Endodermal cell (in vitro differentiated cells): ENCODE data around the gene ITIH5. TPM values are rescaled to one million over a fixed set of nuclear protein-coding genes. Genes with fewer than 3 reads are reported as not detected.
A peak's percentile ranks its signal among the peaks of the same experiment; 100 is the strongest.

Experiments used
- DNase-seq: peaks from one replicate; pipeline ENCODE4 v3.0.0-alpha.2; 2017
- H3K27ac ChIP-seq: 2 replicates; pipeline ENCODE4 v1.5.1; 2013; ENCODE audit warnings: mild to moderate bottlenecking, low read depth, low read length, moderate library complexity
- H3K27me3 ChIP-seq: 2 replicates; pipeline ENCODE4 v1.6.1; 2013; ENCODE audit warnings: mild to moderate bottlenecking, low read length, moderate library complexity; ENCODE audit not compliant: insufficient read depth, control insufficient read depth, poor library complexity, severe bottlenecking
- H3K36me3 ChIP-seq: 2 replicates; pipeline ENCODE4 v1.7.0; 2013; ENCODE audit warnings: mild to moderate bottlenecking, low read length, moderate library complexity; ENCODE audit not compliant: control insufficient read depth, insufficient read depth
- H3K4me1 ChIP-seq: one replicate; pipeline ENCODE4 v1.7.0; 2013; ENCODE audit warnings: low read length; ENCODE audit not compliant: control insufficient read depth, insufficient read depth
- H3K4me3 ChIP-seq: 2 replicates; pipeline ENCODE4 v1.5.1; 2013; ENCODE audit warnings: mild to moderate bottlenecking, low read length, moderate library complexity
- H3K9ac ChIP-seq: 2 replicates; pipeline ENCODE4 v1.6.1; 2013; ENCODE audit warnings: mild to moderate bottlenecking, low read length, moderate library complexity; ENCODE audit not compliant: poor library complexity, severe bottlenecking; ENCODE audit errors: extremely low read depth
- H3K9me3 ChIP-seq: 2 replicates; pipeline ENCODE4 v1.6.1; 2013; ENCODE audit warnings: mild to moderate bottlenecking, low read length, moderate library complexity; ENCODE audit not compliant: control insufficient read depth
- H3K27ac Mint-ChIP-seq: 2 replicates; pipeline ENCODE4 v1.8.0; 2020; ENCODE audit warnings: mixed read lengths
- H3K27me3 Mint-ChIP-seq: 2 replicates; pipeline ENCODE4 v1.8.0; 2021; ENCODE audit warnings: mild to moderate bottlenecking, mixed read lengths; ENCODE audit not compliant: insufficient read depth
- H3K36me3 Mint-ChIP-seq: 2 replicates; pipeline ENCODE4 v1.8.0; 2020; ENCODE audit warnings: low read depth, mixed read lengths
- H3K4me1 Mint-ChIP-seq: 2 replicates; pipeline ENCODE4 v1.8.0; 2020; ENCODE audit warnings: mixed read lengths
- H3K4me3 Mint-ChIP-seq: 2 replicates; pipeline ENCODE4 v1.8.0; 2020; ENCODE audit warnings: mild to moderate bottlenecking, moderate library complexity, mixed read lengths
- H3K9me3 Mint-ChIP-seq: 2 replicates; pipeline ENCODE4 v1.8.0; 2020; ENCODE audit warnings: mild to moderate bottlenecking, mixed read lengths
- CTCF ChIP-seq: fragments of 200-600 bp; sonication (generic); conservative IDR thresholded peaks from 2 replicates; pipeline ENCODE4 v1.5.0; 2021; ENCODE audit warnings: antibody characterized with exemption, mild to moderate bottlenecking
- WGBS, 2 experiments: methylation state at CpG; one replicate each; pipeline versions ENCODE4 v1.1.5 to v1.1.7; 2013; ENCODE audit warnings: missing lambda C conversion rate in 2 of 2, mixed read lengths in 1 of 2; ENCODE audit not compliant: insufficient coverage in 1 of 2, insufficient read length in 1 of 2; 5-methylcytosine and 5-hydroxymethylcytosine counted together
- total RNA-seq, 2 donors: library from RNA; stranded (reverse); fragmentation: NEBNext Ultra II Directional in 1 of 2; extraction: Animal tissue kit (Norgen Biotek cat#: 25700) in 1 of 2; gene quantifications; 2 replicates in 1 of 2; 3 replicates in 1 of 2; pipeline ENCODE4 v1.2.1, GENCODE V29; 2021

Gene ITIH5
- total RNA-seq, 2 donors from 2014 or later, result 2.9 to 5.3 TPM

GRCh38 chr10:7580520-7580919, 86.2 kb downstream of the ITIH5 start:
- H3K27ac Mint-ChIP-seq, result no peak overlapping the region
- DNase-seq, result peak; percentile 63
- no peaks in the 10 kb centered on the region for H3K27me3 ChIP-seq

GRCh38 chr10:7579681-7580080, 87.1 kb downstream of the ITIH5 start:
- H3K36me3 Mint-ChIP-seq, result no peaks in the 10 kb centered on the region
- no peak for TF ChIP-seq CTCF

More at GRCh38 chr10:7580520-7580919, 86.2 kb downstream of the ITIH5 start:
- Mint-ChIP-seq H3K36me3 (no peaks in the 10 kb centered on the region), H3K4me1 (peaks cover 7% of the 10 kb centered on the region), H3K4me3 (no peak overlapping the region), H3K9me3 (no peaks in the 10 kb centered on the region), H3K27me3 (no peaks in the 10 kb centered on the region)
- H3K9ac ChIP-seq, result no peak overlapping the region
- no peak overlapping the region for H3K4me3 ChIP-seq
- no peak overlapping the region for H3K27ac ChIP-seq
- no peaks in the 10 kb centered on the region for H3K4me1 ChIP-seq
- TF ChIP-seq CTCF, result no peak
- 79 to 87% methylated on average over 3 to 5 of the region's 5 CpGs for WGBS, 2 experiments
- H3K36me3 ChIP-seq, result no peaks in the 10 kb centered on the region
- H3K9me3 ChIP-seq, result no peaks in the 10 kb centered on the region

GRCh38 chr10:7577579-7577978, 89.2 kb downstream of the ITIH5 start:
- H3K4me3 ChIP-seq, result no peak overlapping the region
- H3K36me3 ChIP-seq, result no peaks in the 10 kb centered on the region
- no peak for TF ChIP-seq CTCF
- H3K4me1 ChIP-seq, result no peaks in the 10 kb centered on the region
- DNase-seq, result no peak
- 94 to 96% methylated on average over 3 to 5 of the region's 5 CpGs for WGBS, 2 experiments
- no peaks in the 10 kb centered on the region for H3K27me3 ChIP-seq
- Mint-ChIP-seq H3K27ac (no peak overlapping the region), H3K4me1 (peaks cover 4% of the 10 kb centered on the region), H3K4me3 (no peak overlapping the region), H3K36me3 (no peaks in the 10 kb centered on the region), H3K27me3 (no peaks in the 10 kb centered on the region), H3K9me3 (no peaks in the 10 kb centered on the region)
- no peak overlapping the region for H3K9ac ChIP-seq
- H3K27ac ChIP-seq, result no peak overlapping the region
- no peaks in the 10 kb centered on the region for H3K9me3 ChIP-seq

More at GRCh38 chr10:7579681-7580080, 87.1 kb downstream of the ITIH5 start:
- Histone ChIP-seq H3K36me3 (no peaks in the 10 kb centered on the region), H3K27me3 (no peaks in the 10 kb centered on the region), H3K4me3 (no peak overlapping the region), H3K9ac (no peak overlapping the region), H3K9me3 (no peaks in the 10 kb centered on the region), H3K4me1 (no peaks in the 10 kb centered on the region), H3K27ac (no peak overlapping the region)
- no peak overlapping the region for H3K4me3 Mint-ChIP-seq
- H3K27me3 Mint-ChIP-seq, result no peaks in the 10 kb centered on the region
- no peak overlapping the region for H3K27ac Mint-ChIP-seq
- peaks cover 4% of the 10 kb centered on the region for H3K4me1 Mint-ChIP-seq
- no peaks in the 10 kb centered on the region for H3K9me3 Mint-ChIP-seq
- DNase-seq, result no peak
- WGBS, 2 experiments, result 94 to 96% methylated on average over 19 to 25 of the region's 25 CpGs
